GM18511 (cell line): Measurements from ENCODE around the gene ITPR1.
A peak's percentile ranks its signal among the peaks of the same experiment; 100 is the strongest.

Source experiments
- ATAC-seq: cut with Tn5 transposase; IDR thresholded peaks from one replicate; pipeline ENCODE4 v1.9.1; 2021; ENCODE audit warnings: mild to moderate bottlenecking, moderate library complexity; ENCODE audit not compliant: unreplicated experiment

The ITPR1 gene

DNA sequence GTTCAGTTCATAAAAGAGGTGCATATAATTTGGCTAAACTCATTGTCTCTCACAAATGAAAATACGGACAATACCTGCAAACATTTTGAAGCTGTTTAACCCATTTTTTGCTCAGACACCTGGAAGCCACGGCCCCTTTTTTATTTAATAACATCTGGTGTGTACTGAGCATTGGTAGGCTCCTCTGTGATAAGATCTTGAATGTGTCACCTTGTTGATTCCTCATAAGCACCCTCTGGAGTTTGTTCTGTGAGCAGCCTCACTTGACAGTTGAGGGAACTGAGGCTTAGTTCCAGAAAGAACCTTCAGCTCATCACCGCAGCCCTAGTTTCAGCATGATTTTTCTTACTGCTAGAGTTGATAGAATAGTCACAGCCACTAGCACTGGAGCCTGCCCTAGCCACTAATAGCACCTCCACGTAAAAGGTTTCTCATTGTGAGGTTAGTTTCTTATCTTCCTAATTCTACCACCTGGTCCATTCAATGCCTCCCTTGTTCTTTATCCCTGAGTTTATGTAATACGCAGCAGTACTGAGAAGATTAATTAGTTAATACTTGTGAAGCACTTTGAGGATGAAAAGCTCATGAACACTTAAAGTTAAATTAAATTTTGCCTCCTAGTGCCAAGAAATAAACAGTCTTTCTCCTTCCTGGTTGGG, 71.9 kb downstream of the ITPR1 start:
- ATAC-seq: no peak

DNA sequence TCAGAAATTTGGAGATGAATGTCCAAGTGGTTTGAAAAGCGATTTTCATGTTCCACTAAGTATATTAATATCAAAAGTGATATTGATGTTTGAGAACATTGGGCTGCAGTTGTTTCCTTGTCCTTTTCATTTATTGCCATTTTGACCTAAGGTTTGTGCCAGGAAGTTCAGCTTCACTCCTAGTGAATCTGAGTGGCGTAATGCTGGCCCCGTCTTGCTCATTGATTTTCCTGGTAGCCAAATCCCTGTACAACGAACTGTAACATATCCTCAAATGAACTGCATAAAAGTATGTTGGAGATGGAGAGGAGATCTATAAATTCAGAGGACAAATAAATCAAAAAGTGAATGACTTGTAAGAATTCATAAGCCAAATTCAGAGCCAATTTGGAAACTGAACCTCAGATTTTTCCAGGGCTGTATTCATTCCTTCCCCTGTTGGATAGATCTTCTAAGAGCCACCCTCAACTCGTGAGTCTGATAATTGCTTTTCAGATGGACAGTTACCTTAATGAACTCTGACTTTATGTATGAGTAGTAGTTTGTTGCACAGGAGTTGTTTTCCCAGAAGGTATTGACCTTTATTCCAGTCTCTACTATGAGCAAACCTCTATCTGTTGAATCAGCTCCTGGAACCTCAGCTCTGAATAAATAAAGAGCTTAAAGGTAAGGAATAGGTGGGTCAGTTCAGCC, 72.8 kb downstream of the ITPR1 start:
- no peak for ATAC-seq

DNA sequence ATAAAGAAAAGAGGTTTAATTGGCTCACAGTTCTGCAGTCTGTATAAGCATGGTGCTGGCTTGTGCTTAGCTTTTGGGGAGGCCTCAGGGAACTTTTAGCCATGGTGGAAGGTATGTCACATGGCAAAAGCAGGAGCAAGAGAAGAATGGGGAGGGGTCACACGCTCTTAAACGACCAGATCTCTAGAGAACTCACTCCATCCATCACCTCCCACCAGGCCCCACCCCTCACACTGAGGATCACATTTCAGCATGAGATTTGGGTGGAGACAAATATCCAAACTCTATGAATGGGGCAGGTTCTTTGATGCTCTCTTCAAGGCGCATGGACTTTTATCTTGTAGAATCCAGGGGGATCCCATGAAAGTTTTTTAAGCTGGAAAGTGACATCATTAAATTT, 75.7 kb downstream of the ITPR1 start:
- ATAC-seq: no peak

DNA sequence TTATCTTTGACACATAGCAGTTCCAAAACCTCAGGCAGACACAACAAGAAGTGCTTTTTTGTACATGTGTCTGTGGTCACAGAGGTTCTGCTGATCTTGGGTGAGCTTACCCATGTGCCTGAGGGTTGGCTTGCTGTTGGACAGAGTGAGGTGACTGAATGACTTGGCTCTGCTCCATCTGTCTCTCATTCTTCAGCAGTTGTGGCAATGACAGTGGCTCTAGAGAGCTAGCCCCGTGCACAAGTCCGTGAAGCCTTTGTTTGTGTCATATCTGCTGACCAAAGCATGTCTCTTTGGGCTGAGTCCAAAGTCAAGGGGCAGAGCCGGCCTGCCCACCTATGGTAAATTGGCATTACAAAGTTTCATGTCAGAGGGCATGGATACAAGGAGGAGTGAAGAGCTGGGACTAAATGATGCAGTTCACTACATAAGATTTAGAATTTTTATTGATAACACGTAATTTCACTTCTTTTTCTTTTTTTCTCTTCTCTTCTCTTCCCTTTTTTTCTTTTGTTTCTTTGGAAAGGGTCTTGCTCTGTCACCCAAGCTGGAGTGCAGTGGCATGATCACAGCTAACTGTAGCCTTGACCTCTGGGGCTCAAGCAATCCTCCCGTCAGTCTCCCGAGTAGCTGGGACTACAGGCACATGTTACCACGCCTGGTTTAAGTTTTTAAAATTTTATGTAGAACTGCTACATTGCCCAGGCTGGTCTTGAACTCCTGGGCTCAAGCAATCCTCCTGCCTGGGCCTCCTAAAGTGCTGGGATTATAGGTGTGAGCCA, 77.9 kb downstream of the ITPR1 start:
- peak; percentile 68 for ATAC-seq

DNA sequence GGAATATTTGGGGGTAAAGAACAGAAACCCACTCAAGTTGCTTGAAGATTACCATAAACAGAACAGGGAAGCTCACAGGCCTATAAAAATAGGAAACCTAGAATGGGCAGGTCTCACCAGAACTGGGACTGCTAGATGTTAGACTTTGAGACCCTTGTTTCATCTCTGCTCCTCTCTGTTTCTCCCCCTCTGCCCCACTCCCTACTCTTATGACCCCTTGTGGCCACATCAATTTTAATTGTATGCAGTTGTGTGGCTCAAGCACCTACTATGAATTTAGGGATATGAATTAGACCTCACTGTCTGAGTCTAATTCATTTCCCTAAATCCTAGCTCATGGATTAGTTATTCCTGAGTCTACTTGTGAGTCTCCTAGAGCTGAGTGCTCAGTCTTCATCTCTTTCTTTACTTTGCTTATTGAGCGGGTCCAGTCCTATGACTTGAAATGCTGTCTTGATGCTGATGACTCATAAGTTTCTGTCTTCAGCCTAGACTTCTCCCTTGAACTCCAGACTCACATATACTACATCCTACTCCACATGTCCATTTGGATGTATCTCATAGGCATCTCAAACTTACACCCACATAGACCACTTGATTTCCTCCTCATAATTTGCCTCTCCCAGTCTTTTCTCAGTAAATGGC, 78.7 kb downstream of the ITPR1 start:
- peak; percentile 53 for ATAC-seq

DNA sequence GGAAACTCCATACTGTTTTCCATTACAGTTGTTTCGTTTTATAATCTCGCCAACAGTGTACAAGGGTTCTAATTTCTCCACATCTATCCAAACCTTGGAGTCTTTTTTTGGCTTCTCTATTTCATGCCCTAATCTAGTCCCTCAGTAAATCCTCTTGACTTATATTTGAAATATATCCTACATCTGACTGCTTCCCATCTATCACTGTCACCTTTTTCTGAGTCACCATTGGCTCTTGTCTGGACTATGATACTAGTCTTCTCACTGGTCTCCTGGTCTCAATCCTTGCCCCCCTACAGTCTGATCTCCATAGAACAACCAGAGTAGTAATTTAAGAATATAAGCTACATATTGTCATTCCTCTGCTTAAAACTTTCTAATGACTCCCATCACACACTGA, 80.0 kb downstream of the ITPR1 start:
- no peak for ATAC-seq

DNA sequence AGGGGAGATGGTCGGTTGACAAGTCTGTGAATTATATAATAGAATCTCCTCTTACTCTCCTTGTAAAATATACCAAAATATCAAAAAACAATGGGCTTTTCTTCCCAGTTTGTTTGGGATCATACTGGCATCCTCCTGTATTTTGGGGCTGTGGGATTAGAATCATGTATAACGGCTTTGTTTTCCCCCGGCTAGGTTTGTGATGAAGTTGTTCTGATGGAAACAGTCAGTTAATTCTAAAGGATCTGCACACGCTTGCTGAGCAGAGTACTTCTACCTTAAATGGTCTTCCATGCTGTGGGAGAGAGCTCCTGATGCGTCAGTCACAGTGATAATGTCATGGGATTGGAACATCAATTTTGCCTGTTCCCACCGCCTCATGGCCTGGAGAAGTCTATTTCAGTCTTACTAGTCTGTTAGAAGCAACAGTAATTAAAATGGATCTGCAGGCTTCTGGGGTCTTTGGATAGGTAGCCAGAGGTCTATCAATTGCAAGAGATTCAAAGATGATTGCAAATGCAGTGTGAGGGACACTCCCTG, 81.3 kb downstream of the ITPR1 start:
- no peak for ATAC-seq

DNA sequence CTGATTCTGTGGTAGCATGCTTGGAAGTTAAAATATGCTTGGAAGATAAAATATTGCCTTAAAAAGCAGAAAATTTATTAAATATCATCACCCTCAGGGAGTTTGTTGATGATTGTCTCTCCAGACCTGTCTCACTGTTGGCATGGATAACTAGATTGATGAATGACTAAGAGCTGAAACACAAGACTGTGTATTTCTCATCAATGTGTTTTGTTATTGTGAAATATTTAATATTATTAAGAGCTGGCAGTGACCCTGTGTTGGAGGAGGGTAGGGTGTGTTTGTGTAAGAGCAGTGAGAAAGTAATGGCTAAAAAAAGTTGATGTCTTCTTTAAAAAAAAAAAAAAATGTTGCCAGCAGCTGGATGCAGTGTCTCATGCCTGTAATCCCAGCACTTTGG, 82.2 kb downstream of the ITPR1 start:
- no peak for ATAC-seq

DNA sequence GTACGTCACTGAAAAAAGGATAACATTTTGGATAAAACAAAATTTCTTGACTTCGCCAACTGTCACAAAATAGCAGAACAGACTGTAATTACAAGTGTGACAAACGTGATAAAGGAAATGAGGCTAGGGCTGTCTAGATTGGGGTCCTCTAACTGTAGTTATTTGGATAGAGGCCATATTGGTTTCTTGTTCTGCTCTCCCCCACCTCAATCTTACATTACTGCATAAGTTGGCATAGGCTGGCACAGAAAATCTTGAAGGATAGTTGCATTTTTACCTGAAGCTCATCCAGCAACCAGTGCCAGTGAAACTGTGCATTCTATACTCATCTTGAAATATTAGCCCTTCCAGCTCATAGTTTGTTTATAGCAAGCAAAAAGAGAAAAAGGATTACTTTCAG, 84.6 kb downstream of the ITPR1 start:
- ATAC-seq: no peak

DNA sequence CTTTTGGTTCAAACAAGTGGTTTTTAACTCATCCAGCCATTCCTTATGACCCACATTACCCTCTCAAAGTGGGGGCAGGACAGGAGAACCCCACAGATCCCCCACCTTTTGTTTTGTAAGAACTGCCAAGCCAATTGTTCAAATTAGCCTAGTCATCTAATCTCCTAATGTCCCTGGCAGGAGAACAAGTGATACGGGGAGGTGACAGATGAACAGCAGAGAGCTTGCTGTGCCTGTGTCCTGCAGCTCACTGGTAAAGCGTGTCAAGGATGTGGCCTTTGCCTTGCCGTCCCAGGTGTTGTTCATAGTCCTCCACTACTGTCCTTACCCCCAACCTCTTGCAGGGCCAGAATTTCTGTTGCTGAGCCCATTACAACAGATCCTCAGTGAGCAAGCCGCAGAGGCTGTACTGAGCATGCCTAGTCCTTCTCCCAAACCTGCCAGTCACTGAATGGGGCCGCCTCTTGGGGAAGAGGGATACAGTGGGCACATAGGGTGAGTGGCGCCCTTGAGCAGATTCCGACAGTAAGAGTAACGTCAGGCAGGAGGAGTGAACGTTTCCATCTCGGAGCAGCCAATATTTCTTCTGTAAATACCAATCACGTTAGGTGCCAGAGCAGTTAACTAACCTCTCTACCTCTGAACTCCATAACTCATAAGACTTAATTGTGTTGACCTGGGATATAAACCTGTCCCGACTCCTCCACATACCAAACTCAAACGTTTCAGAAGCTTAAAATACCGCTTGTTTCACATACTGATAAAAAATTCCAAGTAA, 87.4 kb downstream of the ITPR1 start:
- no peak for ATAC-seq

DNA sequence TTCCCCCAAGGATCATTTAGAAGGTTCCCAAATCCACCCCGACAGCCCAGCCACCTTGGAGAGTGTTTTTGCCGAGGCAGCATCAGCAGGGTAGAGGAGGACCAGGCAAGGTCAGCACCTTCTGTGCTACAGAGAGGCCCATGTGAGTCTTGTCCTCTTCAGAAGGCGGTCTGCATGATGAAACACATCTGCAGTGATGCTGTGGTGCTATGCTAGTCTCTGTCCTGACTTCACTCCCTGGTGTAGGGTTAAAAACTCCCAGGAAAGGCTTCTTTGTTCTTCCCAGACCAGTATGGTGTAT, 87.9 kb downstream of the ITPR1 start:
- no peak for ATAC-seq

DNA sequence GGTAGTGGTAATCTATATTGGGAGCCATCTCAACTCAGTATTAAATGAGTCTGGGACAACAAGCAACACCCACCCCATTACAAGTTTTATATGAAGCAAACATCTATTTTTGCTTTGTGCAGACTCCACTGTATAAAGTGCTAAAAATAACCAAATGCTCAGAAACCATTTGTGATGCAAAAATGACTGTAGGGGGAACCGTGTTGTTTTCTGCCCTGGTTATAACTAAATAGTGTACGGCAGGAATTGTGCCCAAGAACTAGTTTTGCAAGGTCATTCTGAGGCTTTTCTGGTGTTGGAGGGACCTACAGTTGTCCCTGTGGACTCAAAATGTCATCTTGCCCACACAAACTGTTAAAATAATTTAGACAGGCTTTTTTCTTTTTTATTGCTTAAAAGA, 88.3 kb downstream of the ITPR1 start:
- no peak for ATAC-seq

DNA sequence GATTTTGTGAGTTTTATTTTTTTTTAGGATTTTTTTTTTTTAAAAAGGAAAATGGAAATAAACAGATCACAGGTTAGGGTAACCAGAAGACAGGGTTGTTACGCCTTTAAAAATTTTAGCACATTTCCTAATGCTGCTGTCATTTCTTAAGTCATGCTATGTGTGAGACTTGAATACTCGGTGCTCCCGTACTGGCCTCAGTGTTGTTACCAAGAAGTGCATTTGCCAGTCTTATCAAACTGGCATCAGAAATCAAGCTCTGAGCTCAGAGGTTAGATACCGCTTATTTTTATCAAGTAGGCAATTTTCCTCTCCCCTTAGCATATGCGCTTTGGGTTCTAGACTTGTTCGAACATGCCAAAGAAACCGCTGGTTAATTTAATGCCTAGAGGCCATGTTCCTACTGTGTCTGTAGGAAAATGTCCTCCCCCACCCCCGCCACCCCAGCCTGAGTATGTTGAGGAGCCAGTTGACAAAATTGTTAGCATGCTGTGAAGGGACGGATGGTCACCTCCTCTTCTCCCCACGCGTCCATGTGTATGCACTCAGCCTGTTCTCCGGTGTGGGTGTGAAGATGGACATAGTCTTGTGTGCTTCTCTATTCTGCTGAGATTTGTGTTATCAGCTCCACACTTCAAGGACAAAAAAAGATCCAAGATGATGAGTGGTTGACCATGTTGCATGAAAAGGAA, 88.9 kb downstream of the ITPR1 start:
- no peak for ATAC-seq

DNA sequence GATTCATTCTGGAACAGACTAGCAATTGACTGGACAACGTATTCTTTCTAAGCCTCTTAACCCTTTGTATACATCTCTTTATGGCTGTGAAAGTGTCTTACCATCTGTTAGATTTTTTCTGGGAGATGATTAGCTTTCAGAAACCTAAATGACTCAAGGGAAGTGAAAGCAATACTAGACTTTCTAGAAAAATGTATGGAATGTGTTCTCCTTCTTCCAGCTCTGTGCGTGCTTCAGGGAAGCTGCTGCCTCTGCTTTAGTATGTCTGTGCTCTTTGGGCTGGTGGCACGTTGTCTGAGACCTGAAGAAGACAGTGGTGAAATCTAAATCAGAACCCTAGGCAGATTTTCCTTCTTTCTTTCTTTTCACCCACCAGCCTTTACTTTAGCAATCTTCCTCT, 89.5 kb downstream of the ITPR1 start:
- no peak for ATAC-seq

DNA sequence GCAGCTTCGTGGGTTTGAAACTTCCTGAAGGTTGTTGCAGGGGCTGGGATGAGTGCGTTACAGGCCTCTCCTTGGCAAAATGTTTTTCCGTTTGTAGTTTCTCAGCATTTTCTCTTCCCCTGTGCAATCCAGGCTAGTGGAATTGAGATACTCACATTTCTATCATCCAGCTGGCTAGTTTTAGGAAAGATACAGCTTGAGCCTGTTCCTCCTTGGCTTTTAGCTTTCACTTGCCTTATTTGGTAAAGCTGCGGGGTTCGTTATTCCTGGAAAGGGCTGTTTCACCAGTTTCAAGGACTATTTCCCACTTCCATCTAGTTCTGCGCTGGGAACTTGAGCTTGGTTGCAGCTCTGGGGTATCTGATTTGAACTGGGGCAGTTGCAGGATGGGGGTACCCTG, 90.3 kb downstream of the ITPR1 start:
- ATAC-seq: no peak

DNA sequence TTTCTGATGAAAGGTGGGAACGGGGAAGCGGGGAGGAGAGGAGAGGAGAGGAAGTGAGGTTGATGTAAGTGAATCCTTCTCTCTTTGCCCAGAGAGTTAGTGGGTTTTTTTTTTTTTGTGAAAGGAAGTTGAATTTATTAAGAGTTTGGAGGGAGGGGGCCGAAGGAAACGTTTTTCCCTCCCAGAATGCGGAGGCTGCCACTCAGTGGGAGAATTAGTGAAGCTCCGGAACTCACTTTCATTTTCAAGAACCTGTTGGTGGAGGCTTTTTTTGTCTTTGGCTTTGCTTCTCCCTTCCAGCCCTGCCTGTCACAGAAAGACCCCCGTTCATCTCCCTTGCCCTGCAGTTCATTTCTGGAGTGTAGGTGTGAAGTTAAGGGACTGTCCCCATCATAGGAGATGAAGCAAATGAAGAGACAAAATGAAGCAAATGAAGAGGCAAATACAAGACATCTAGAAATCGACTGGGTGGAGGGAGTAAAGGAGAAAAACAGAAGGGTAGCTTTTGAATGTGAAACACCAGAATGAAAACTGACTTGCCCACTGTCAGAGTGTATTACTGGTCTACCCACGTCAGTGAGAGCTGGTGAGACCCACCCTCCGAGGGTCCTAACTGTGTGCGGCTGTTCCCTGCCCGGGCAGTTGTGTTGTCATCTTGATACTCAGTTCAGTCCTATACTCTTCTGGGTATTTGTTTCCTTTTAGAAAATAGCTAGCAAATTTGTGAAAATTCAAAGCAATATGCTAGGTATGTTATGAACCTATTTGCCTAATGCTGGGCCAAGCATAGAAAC, 91.5 kb downstream of the ITPR1 start:
- ATAC-seq: peak; percentile 49

DNA sequence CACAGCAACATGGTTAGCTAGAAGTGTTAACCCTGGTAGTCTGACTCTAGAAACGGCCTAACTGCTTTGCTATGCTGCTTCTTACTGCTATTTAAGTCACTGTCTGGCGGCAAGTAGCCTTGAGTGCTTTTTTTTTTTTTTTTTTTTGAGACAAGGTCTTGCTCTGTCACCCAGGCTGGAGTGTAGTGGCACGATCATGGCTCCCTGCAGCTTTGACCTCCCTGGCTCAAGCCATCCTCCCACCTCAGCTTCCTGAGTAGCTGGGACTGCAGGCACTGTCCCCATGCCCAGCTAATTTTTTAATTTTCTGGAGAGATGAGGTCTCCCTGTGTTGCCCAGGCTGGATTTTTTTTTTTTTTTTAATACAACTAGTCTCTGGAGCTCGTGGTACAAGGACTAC, 93.2 kb downstream of the ITPR1 start:
- no peak for ATAC-seq

DNA sequence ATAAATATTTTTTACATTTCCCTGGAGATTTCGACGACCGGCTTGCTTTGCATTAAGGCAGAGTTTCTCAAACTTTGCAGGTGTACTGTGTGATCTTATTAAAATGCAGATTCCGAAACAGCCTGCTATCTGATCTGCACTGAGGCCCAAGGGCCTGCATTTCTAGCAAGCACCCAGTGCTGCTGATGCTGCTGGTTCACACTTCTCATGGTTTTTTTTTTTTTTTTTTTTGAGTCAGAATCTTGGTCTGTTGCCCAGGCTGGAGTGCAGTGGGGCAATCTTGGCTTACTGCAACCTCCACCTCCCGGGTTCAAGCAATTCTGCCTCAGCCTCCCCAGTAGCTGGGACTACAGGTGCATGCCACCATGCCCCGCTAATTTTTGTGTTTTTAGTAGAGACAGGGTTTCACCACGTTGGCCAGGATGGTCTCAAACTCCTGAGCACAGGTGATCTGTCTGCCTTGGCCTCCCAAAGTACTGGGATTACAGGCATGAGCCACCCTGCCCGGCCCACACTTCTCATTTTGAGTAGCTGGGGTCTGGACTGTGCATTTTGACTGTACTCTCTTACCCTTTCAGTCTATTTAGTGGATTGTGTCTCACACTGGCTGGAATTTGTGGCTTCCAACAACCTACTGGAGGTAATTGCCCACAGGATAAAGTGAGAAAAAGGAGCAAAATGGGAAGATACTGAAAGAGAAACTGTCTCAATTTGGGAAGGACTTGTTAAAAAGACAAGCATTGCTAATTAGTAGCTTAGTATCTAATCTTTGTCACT, 94.1 kb downstream of the ITPR1 start:
- peak; percentile 30 for ATAC-seq

DNA sequence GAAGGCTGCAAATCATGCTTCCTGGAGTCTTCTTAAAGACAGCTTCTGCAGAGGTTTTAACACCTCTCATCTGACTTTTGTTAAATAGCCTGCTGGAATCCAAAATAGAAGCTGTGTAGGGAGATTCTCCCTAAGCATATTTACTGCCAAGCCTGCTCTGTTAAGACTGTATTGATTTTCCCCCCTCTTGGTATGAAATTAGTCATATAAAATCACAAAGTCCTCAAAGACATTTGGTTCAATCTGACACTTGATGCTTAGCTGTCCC, 94.6 kb downstream of the ITPR1 start:
- ATAC-seq: no peak
